ENCODE data around the gene PKNOX1. TPM values are rescaled to one million over a fixed set of nuclear protein-coding genes. Genes with fewer than 3 reads are reported as not detected.

The PKNOX1 gene
- total RNA-seq, 1 experiment from 2014 or later: 15.0 TPM

GRCh38 chr21:42971897-42972275 lies 2.5 kb upstream of the PKNOX1 start:
- Mint-ChIP-seq H3K9me3 (ENCODE audit: unreplicated experiment) (no peaks in the 10 kb centered on the region), H3K36me3 (ENCODE audit: insufficient read depth, unreplicated experiment) (peaks cover 5% of the 10 kb centered on the region), H3K4me3 (ENCODE audit: unreplicated experiment) (no peak overlapping the region), H3K27me3 (ENCODE audit: insufficient read depth, unreplicated experiment) (no peaks in the 10 kb centered on the region), H3K27ac (ENCODE audit: low read depth, unreplicated experiment) (no peak overlapping the region), H3K4me1 (ENCODE audit: insufficient read depth, unreplicated experiment) (peaks cover 7% of the 10 kb centered on the region)
- CTCF ChIA-PET: no interaction called here
- DNase-seq (ENCODE audit: unreplicated experiment): no peak
- intact Hi-C loops (cut with micrococcal nuclease): no loop called here
- POLR2A ChIA-PET: interaction anchor here (1.0 kb wide), 1 partner anchor 79 kb away, joined by 3 read pairs; the partner anchor contains the start of gene NDUFV3
- TF ChIP-seq, protein P1, sequence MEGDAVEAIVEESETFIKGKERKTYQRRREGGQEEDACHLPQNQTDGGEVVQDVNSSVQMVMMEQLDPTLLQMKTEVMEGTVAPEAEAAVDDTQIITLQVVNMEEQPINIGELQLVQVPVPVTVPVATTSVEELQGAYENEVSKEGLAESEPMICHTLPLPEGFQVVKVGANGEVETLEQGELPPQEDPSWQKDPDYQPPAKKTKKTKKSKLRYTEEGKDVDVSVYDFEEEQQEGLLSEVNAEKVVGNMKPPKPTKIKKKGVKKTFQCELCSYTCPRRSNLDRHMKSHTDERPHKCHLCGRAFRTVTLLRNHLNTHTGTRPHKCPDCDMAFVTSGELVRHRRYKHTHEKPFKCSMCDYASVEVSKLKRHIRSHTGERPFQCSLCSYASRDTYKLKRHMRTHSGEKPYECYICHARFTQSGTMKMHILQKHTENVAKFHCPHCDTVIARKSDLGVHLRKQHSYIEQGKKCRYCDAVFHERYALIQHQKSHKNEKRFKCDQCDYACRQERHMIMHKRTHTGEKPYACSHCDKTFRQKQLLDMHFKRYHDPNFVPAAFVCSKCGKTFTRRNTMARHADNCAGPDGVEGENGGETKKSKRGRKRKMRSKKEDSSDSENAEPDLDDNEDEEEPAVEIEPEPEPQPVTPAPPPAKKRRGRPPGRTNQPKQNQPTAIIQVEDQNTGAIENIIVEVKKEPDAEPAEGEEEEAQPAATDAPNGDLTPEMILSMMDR (IDR thresholded peaks at IDR 0.05; ENCODE audit: unreplicated experiment): no peak
- BruUV-seq (replicated peaks): no TSS peak

DNA sequence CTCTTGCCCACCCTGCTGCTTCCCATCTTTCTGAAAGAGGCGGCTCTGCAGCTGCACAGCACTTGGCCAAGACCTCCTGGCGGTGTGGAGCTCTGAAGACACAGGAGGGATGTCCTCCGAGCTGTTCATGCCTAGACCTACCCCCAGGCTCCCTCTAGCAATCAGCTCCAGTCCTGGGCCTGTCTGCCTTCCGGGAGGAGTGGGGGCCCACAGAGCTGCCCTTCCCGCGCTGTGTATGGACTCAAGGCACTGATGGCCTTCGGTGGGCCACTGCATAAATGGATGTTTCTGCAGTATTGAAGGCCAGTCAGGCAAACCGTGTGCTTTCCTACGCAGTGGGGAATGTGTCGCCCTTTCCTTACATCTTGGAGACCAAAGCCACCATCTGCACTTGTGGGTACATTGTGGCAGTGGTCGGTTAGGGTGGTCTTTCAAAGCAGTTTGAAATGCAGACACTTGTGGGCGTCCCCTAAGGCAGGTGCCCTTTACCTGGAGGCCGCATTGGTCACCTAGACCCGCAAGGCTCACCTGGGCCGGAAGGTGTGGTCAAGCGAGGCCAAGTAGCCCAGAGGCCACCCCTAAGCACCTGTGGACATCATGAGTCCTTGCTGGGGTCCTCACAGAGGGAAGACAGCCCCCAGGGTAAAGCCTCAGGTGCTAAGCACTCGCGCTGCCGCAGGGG lies 912 bp upstream of the PKNOX1 start:
- TF ChIP-seq, protein P1 (IDR thresholded peaks at IDR 0.05; ENCODE audit: unreplicated experiment): no peak
- POLR2A ChIA-PET: interaction anchor here (0.5 to 2.4 kb wide), 14 partner anchors 8 to 623 kb away, joined by 3 to 19 read pairs (median 4); partner anchors contain the start of gene NDUFV3
- no peaks in the 10 kb centered on the region for H3K9me3 Mint-ChIP-seq (ENCODE audit: unreplicated experiment)
- H3K27ac Mint-ChIP-seq (ENCODE audit: low read depth, unreplicated experiment): peak overlapping the region; percentile 80
- no TSS peak for BruUV-seq (replicated peaks)
- CTCF ChIA-PET: no interaction called here
- no peak for DNase-seq (ENCODE audit: unreplicated experiment)
- H3K36me3 Mint-ChIP-seq (ENCODE audit: insufficient read depth, unreplicated experiment): peaks cover 17% of the 10 kb centered on the region
- intact Hi-C loops (cut with micrococcal nuclease): no loop called here
- H3K4me1 Mint-ChIP-seq (ENCODE audit: insufficient read depth, unreplicated experiment): peaks cover 7% of the 10 kb centered on the region
- H3K27me3 Mint-ChIP-seq (ENCODE audit: insufficient read depth, unreplicated experiment): no peaks in the 10 kb centered on the region
- H3K4me3 Mint-ChIP-seq (ENCODE audit: unreplicated experiment): peak overlapping the region; percentile 81

- Mint-ChIP-seq H3K36me3 (ENCODE audit: insufficient read depth, unreplicated experiment) (peaks cover 33% of the 10 kb centered on the region), H3K9me3 (ENCODE audit: unreplicated experiment) (no peaks in the 10 kb centered on the region)
- POLR2A ChIA-PET: interaction anchor here (0.6 to 2.4 kb wide), 13 partner anchors 9 to 669 kb away, joined by 3 to 19 read pairs (median 4); partner anchors contain the start of gene NDUFV3
Measured at GRCh38 chr21:42974832-42975820, 764 bp downstream of the PKNOX1 start.

More at GRCh38 chr21:42974832-42975820, 764 bp downstream of the PKNOX1 start:
- DNase-seq (ENCODE audit: unreplicated experiment): peak; percentile 52
- CTCF ChIA-PET: no interaction called here
- Mint-ChIP-seq H3K27me3 (ENCODE audit: insufficient read depth, unreplicated experiment) (no peaks in the 10 kb centered on the region), H3K27ac (ENCODE audit: low read depth, unreplicated experiment) (peak overlapping the region; percentile 90), H3K4me3 (ENCODE audit: unreplicated experiment) (peak overlapping the region; percentile 81), H3K4me1 (ENCODE audit: insufficient read depth, unreplicated experiment) (peaks cover 7% of the 10 kb centered on the region)
- intact Hi-C loops (cut with micrococcal nuclease): loop anchor here (1.0 to 2.0 kb wide), 3 partner anchors 20 to 50 kb away; partner anchors contain the start of gene ERVH48-1
- BruUV-seq (replicated peaks): no TSS peak
- TF ChIP-seq, protein P1 (IDR thresholded peaks at IDR 0.05; ENCODE audit: unreplicated experiment): no peak

All from MCF 10A (cell line).